Colonic mucosa (tissue), 4 donors: ENCODE data around the gene ATP1A3. TPM values are rescaled to one million over a fixed set of nuclear protein-coding genes. Genes with fewer than 3 reads are reported as not detected.

Source experiments
- DNase-seq: peaks from one replicate; pipeline ENCODE4 v3.0.0-alpha.2; 2020
- H3K27ac ChIP-seq: fragments of 200-600 bp; one replicate; pipeline ENCODE4 v1.8.0; 2021
- H3K27me3 ChIP-seq: fragments of 200-600 bp; one replicate; pipeline ENCODE4 v1.8.0; 2021
- H3K36me3 ChIP-seq: fragments of 200-600 bp; one replicate; pipeline ENCODE4 v1.8.0; 2021
- H3K4me1 ChIP-seq: fragments of 200-600 bp; one replicate; pipeline ENCODE4 v1.8.0; 2021; ENCODE audit warnings: mild to moderate bottlenecking
- H3K4me3 ChIP-seq: fragments of 200-600 bp; one replicate; pipeline ENCODE4 v1.8.0; 2021
- H3K9ac ChIP-seq, 2 donors: one replicate each; pipeline ENCODE4 v1.7.0; 2013; ENCODE audit warnings: control low read depth in 2 of 2, low read depth in 2 of 2, low read length in 2 of 2
- H3K9me3 ChIP-seq: fragments of 200-600 bp; one replicate; pipeline ENCODE4 v1.8.0; 2021
- intact Hi-C: fragments of 100-400 bp; cut with DNase I; formaldehyde crosslinking; loops from one replicate; pipeline ENCODE4 v1.14.1; 2022
- total RNA-seq, 2 donors: library from RNA; stranded (reverse); fragmentation: NEBNext Ultra II Directional in 1 of 2; extraction: Animal tissue kit (Norgen Biotek cat#: 25700) in 1 of 2; gene quantifications; one replicate each; pipeline ENCODE4 v1.2.1, GENCODE V29; 2021
- TF ChIP-seq, protein P1 (sequence below): fragments of 200-600 bp; IDR thresholded peaks from one replicate; pipeline ENCODE4 v1.8.0; 2022; ENCODE audit warnings: antibody characterized with exemption, mild to moderate bottlenecking
- donor health status: healthy.
- donor health status: DM: no; HTN: no; CAD: no.
- donor health status: DM: no; HTN: no; CAD: no.

ATP1A3 gene
- total RNA-seq, 2 donors from 2014 or later, result 0.35 to 1.9 TPM

DNA sequence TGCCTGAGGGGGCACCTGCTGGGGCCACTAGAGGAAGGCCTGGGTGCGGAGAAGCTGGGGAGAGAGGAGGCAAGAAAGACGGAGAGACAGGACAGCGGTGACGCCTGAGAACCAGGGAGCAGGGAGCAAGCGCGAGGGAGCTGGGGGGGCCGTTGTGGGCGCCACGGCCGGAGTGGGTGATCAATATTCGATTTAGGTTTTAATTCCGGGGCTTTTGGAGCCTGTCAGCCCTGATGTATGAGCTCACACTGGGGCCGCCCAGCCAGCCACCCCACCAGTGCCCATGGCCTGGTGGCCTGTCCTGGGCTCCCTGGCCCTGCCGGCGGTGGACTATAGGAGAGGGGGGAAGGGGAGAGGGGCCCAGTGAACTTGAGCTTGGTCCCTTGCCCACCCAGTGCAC lies 57.1 kb downstream of the ATP1A3 start:
- H3K4me3 ChIP-seq, result no peak overlapping the region
- no peak overlapping the region for H3K27ac ChIP-seq
- intact Hi-C loops, result no loop called here
- TF ChIP-seq, protein P1, sequence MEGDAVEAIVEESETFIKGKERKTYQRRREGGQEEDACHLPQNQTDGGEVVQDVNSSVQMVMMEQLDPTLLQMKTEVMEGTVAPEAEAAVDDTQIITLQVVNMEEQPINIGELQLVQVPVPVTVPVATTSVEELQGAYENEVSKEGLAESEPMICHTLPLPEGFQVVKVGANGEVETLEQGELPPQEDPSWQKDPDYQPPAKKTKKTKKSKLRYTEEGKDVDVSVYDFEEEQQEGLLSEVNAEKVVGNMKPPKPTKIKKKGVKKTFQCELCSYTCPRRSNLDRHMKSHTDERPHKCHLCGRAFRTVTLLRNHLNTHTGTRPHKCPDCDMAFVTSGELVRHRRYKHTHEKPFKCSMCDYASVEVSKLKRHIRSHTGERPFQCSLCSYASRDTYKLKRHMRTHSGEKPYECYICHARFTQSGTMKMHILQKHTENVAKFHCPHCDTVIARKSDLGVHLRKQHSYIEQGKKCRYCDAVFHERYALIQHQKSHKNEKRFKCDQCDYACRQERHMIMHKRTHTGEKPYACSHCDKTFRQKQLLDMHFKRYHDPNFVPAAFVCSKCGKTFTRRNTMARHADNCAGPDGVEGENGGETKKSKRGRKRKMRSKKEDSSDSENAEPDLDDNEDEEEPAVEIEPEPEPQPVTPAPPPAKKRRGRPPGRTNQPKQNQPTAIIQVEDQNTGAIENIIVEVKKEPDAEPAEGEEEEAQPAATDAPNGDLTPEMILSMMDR, result no peak
- H3K4me1 ChIP-seq, result no peaks in the 10 kb centered on the region
- no peaks in the 10 kb centered on the region for H3K36me3 ChIP-seq
- no peak for DNase-seq
- no peaks in the 10 kb centered on the region for H3K9me3 ChIP-seq
- H3K9ac ChIP-seq, result no peak overlapping the region
- H3K27me3 ChIP-seq, result peaks cover 12% of the 10 kb centered on the region

DNA sequence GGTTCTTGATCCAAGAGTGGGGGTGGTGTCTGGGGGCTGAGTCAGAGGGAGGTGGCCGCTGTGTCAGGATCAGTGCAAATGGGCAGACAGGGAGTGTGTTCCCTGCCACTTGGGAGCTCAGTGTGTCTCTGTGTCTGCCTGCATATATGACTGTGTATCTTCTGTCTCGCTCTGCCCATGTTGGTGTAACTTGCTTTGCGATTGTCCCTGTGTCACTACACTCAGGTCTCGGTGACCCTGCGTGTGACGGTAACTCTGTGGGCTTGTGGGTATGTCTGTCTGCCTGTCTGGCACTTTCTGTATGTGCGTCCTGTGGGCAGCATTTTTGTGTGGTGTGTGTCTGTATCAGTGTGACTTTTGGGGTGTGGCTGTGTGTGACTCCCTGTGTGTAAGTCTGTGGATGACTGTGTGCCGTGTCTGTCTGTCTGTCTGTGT lies 57.6 kb downstream of the ATP1A3 start:
- intact Hi-C loops, result no loop called here
- no peaks in the 10 kb centered on the region for H3K9me3 ChIP-seq
- TF ChIP-seq, protein P1, result no peak
- no peaks in the 10 kb centered on the region for H3K4me1 ChIP-seq
- H3K9ac ChIP-seq, result peak overlapping the region in 1 of 2 donors; percentile 40
- H3K4me3 ChIP-seq, result no peak overlapping the region
- no peaks in the 10 kb centered on the region for H3K36me3 ChIP-seq
- DNase-seq, result no peak
- H3K27ac ChIP-seq, result no peak overlapping the region
- H3K27me3 ChIP-seq, result peaks cover 12% of the 10 kb centered on the region

DNA sequence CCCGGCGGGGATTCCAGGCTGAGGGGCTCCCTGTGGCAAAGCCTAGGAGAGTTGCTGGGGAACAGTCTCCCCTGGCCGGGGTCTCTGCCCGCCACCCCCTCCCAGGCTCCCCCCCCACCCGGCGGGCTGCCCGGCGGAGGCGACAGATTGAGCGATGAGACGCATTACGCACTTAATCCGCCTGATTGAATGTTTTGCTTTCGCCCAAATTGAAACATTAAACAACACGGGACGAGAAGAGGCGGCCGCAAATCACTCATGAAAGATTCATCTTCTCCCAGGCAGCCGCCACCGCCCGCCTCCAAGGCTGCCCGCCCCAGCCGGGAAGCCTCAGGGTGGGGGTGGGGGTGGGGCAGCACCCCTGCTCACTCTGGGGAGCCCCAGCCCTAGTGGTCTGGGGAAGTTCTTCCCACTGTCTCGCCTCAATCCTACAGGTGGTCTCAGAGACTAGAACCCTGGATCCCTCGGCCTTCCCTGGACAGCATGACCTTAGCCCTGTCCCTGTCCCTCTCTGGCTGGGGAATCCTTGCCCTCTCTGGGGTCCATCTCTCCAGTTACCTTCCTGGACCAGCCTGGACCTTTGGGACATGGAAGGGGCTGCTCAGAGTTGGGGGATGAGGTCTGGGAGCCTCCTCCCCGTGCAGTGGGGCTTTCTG lies 58.1 kb downstream of the ATP1A3 start:
- Histone ChIP-seq H3K9ac (peak overlapping the region in 1 of 2 donors; percentile 40), H3K27ac (no peak overlapping the region), H3K4me1 (no peaks in the 10 kb centered on the region), H3K4me3 (no peak overlapping the region), H3K27me3 (peaks cover 12% of the 10 kb centered on the region), H3K36me3 (no peaks in the 10 kb centered on the region), H3K9me3 (no peaks in the 10 kb centered on the region)
- no peak for DNase-seq
- TF ChIP-seq, protein P1, result no peak
- intact Hi-C loops, result loop anchor here (1.0 kb wide), 1 partner anchor 63 kb away; no protein-coding TSS in a partner anchor

DNA sequence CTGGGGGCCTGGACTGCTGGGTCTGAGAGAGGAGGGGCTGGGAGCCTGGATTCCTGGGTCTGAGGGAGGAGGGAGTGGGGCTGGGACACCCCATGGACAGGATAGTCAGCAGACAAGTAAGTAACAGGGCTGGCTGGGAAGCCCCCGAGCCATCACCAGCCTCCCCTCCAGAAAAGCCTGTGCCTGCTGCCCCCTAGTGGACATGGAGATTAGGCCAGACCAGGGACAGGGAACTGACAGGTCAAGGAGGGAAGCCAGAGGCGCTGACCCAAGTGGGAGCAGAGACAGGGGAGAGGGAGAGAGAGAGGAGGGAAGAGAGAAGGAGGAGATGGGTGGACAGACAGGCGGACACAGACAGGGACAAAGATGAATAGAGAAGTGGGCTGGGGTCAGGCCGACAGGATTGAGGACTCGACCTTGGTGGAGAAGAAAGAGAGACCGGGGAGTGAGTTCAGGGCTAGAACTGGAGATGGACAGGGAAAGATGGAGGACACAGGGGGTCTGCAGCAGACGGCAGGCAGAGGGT lies 59.1 kb downstream of the ATP1A3 start:
- intact Hi-C loops, result loop anchor here (1.0 kb wide), 1 partner anchor 62 kb away; no protein-coding TSS in a partner anchor
- Histone ChIP-seq H3K4me3 (no peak overlapping the region), H3K9ac (no peak overlapping the region), H3K4me1 (no peaks in the 10 kb centered on the region), H3K36me3 (no peaks in the 10 kb centered on the region), H3K27me3 (peaks cover 8% of the 10 kb centered on the region), H3K27ac (no peak overlapping the region), H3K9me3 (no peaks in the 10 kb centered on the region)
- TF ChIP-seq, protein P1, result peak; percentile 85
- peak; percentile 85 for DNase-seq

DNA sequence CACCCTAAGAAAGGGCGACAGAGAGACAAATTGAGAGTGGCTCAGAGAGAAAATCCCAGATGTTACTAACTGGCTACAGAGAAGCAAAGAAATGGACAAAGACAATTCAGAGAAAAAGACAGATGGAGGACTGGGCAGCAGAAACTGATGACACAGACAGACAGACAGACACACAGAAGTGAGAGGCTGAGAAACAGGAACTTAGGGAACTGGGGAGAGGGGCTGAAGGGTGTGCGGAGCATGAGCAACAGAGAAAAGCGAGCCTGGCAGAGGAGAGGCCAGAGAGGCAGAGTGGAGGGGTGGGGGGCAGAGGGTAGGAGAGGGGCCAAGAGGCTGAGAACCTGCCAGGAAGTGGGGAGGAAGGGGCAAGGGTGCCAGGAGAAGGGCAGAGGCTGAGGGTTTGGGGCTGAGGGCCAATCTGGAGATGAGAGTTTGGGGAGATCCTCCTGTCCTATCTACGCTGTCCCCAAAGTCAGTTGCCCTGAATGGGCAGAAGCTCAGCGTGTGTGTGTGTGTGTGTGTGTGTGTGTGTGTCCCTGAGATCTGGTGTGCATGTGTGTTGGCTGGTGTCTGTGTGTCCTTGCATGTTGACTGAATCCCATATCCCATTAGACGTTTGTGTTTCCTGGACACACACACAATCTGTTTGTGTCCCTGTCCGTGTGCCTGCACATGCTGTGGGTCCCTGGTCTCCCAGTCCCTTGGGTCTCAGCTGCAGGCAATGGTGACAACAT lies 60.2 kb downstream of the ATP1A3 start:
- peaks cover 2% of the 10 kb centered on the region for H3K4me1 ChIP-seq
- TF ChIP-seq, protein P1, result no peak
- intact Hi-C loops, result no loop called here
- H3K36me3 ChIP-seq, result no peaks in the 10 kb centered on the region
- no peak for DNase-seq
- peaks cover 8% of the 10 kb centered on the region for H3K27me3 ChIP-seq
- no peak overlapping the region for H3K27ac ChIP-seq
- H3K9me3 ChIP-seq, result no peaks in the 10 kb centered on the region
- no peak overlapping the region for H3K4me3 ChIP-seq
- H3K9ac ChIP-seq, result no peak overlapping the region
